GM21619 (cell line): ENCODE measurements around the gene SYNPO2.
"Not testable (repeated sequence)": the region's sequence is repeated elsewhere in the genome, so short reads cannot be mapped to it uniquely, and the experiment has no call there.

Experiments used
- ATAC-seq: cut with Tn5 transposase; IDR thresholded peaks from one replicate; pipeline ENCODE4 v1.9.1; 2021; ENCODE audit not compliant: unreplicated experiment

The SYNPO2 gene

GRCh38 chr4:118877797-118878196 lies 10.9 kb upstream of the SYNPO2 start:
- no peak for ATAC-seq

- not testable (repeated sequence) for ATAC-seq
These were observed 10.1 kb upstream of the SYNPO2 start for GRCh38 chr4:118878507-118878906.

DNA sequence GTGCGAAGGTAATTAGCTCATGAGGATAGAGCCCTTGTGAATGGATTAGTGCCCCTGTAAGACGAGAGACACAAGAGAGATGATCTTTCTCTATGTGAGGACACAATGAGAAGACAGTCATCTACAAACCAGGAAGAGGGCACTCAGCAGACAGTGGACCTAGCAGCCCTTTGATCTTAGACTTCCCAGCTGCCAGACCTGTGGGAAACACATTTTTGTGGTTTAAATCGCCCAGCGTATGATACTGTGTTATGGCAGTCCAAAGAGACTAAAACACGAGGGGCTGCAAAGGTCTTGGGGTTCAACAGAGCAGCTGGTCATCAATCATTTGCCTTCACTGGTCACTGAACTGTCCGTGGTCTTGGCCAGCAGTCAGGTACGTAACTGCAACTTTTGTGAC lies 9.2 kb upstream of the SYNPO2 start:
- no peak for ATAC-seq

GRCh38 chr4:118881512-118882146 lies 7.0 kb upstream of the SYNPO2 start:
- no peak for ATAC-seq

- ATAC-seq = no peak
These were observed 4.8 kb upstream of the SYNPO2 start for GRCh38 chr4:118883861-118884260.

- ATAC-seq = no peak
These were observed 3.9 kb upstream of the SYNPO2 start for GRCh38 chr4:118884716-118885115.

DNA sequence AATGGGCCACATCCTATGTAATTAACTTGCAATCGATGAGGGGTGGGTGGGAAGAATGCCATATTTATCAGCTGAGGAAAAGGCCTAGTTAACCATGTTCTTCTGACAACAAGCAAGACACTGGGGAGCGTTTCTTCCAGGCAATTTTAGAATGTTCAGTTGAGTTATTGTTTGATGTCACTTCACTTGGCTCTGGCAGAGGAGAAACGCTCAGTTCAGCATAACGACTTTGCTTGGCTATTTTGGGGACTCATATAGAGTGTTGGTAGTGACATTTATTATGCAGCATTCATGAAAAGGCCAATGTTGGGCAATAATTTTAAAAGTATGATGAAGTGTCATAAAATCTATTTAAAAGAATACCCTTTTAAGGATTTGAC lies 648 bp downstream of the SYNPO2 start:
- no peak for ATAC-seq

GRCh38 chr4:118894034-118894433 lies 5.4 kb downstream of the SYNPO2 start:
- no peak for ATAC-seq

GRCh38 chr4:118898221-118898620 lies 9.6 kb downstream of the SYNPO2 start:
- ATAC-seq = no peak

DNA sequence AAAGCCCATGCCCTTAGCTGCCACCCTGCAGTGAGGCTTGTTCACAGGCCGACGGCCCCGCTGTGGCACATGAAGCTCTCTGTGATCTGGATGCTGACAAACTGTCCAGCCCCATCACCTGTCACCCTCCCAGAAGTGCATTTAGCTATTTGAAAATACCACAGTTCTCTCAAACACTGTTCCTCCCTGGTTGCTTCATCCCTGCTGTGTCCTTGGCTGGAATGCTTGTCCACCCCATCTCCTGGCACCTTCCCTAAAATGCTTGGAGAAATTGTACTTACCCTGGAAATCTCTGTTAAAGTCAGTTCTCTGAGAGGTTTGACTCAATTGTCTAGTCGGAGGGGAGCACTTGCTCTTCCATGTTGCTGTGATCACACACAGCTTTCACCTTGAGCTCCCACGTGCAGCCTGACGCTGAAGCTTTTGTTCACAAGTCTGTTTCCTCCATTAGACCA lies 10.1 kb downstream of the SYNPO2 start:
- no peak for ATAC-seq

DNA sequence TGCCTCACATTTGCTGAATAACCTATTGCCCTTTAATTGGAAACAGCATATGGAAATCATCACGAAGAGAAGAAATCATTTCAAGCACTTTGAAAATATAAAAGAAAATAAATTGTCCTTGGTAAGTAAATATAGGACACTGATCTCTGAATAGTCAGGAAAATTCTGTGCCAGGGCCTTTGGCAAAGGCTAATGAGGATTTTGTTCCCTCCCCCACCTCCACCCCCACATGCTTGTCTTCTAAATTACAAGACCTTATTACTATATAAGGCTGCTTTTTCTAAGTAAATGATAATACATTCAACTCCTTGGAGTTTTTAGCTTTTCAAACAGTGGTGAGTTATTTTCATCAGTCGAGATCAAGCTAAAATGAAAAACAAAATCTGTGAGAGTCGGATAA lies 15.8 kb downstream of the SYNPO2 start:
- no peak for ATAC-seq

DNA sequence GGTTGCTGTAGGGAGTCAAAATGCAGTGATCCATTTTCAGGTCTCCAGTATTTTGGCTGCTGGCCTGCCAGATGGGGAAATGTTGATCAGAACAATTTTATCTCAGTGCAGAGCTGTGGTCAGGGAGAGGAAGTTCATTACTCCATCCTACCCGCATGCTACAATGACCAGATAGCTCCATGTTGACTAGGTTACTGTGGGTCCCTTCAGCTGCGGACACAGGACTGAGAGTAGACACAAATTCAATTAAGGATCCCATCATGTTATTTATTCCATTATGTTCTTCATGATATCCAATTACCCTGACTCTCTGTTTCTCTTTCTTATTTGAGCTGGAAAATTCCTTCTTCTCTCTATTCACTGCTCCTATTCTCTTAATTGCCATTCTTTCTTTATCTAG lies 16.3 kb downstream of the SYNPO2 start:
- ATAC-seq = no peak

DNA sequence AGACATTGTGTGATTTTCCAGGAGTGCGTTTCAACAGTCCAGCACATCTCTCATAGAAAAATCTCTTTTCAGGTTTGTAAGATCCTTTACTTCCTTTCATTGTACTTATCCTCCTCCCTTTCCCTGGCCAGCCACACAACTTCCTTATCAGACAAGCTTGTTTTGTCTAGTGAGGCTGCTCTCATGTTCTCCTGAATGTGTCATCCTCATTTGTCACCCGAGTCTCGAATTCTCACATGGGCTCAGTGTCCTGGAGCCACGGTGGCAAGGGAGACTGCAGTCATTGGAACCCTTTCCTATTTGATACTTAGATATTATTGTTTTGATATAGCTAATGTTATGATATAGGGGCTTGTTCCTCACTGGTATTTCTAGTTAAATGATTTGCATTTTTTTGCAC lies 16.9 kb downstream of the SYNPO2 start:
- ATAC-seq = no peak

DNA sequence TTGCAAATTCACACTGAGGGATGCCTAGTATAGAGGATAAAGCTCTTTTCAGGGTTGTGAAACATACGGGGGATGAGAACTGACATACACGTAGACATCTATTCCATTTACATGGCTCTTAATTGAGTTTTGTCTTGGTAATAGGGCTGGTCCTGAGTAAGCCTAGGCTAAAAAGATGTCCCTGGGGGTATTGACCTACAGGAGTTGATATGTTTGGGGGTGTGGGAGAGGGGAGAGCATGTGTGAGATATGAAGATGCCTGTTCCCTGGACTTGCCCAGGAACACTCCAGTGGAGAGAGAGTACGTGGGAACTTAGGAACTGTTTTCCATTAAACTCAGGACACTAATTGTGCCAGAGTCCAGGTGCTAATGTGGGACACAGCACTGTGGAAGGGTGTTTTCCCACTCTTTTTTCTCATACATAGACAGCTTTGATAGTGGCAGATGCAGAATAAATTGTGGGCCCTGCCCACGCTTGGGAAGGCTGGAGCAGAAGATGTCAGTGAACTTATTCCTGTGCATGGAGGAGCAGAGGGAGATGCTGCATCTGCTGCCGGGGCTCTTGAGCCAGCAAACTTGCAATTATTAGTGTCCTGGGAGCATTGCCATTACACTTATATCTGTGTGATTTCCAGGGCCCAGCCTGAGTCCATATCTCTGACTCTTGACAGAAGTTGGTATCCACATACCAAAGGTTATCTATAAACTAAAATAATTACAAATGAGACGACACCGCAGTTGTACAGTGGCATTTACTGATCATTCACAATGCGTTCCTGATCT lies 20.7 kb downstream of the SYNPO2 start:
- ATAC-seq = no peak

DNA sequence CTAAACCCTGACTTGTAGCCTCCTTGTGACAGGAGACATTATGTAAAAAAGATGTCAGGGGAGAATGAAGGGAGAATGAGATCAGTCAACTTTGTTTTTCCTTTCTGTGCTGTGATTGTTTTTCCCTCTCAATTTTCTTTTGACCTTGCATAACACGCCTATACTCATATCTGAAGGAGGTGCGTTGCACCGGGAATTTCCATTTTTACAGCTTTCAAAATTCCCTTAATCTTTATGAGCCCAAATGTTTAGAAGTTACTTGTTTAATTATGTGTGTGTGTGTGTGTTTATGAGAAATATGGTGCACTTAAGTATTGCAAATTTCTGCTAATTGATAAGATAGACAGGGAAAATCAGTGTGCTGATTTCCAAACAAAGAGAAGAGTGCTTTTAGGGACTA lies 21.6 kb downstream of the SYNPO2 start:
- no peak for ATAC-seq

GRCh38 chr4:118911238-118911703 lies 22.6 kb downstream of the SYNPO2 start:
- ATAC-seq = no peak

GRCh38 chr4:118915468-118915867 lies 26.8 kb downstream of the SYNPO2 start:
- ATAC-seq = no peak

DNA sequence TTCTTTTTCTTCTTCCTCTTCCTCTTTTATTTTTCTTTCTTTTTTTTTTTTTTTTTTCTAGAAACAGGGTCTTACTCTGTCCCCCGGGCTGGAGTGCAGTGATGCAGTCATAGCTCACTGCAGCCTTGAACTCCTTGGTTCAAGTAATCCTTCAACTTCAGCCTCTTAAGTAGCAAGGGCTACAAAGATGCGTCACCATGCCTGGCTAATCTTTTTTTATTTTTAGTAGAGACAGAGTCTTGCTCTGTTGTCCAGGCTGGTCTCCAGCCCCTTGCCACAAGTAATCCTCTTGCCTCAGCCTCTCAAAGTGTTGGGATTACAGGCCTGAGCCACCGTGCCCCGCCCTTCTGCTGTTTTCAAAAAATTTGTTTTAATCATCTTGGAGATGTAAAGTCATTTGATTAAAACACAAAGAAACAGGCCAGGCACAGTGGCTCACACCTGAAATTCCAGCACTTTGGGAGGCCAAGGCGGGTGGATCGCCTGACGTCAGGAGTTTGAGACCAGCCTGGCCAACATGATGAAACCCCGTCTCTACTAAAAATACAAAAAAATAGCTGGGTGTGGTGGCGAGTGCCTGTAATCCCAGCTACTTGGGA lies 28.1 kb downstream of the SYNPO2 start:
- ATAC-seq = no peak

DNA sequence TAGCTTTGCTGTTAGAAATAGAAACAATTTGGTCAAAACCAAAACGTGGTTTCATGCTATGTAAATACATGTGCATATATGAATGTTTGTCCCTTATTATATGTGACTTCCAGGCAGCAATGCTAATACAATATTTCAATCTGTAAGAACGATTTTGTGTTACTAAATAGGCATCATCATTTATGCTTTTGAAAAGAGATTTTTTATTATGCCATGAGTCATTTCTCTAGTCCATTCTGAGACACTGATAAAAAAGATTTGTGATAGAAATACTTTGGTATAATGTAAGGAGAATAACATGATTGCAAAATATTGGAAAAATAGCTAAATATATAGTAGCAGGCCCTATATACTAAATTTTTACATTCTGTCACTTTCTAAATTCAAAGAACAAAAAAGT lies 28.9 kb downstream of the SYNPO2 start:
- ATAC-seq = no peak

DNA sequence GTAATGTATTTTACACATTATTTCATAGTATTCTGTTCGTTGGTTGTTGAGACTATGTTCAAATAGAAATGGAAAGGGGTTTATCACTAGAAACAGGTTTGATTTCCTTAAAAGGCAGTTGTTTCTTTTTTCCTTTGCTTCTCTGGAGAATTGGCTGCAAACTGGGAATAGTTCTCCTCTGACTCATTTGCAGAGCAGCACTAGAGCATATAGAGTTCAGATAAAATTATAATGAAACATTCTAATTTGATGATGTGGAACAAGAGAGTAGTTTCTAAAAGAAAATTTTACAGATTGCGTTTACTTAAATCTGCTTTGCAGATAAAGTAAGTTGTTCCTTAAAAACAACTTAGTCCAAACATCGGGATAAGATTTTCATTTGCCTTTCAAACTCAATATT lies 29.7 kb downstream of the SYNPO2 start:
- no peak for ATAC-seq

DNA sequence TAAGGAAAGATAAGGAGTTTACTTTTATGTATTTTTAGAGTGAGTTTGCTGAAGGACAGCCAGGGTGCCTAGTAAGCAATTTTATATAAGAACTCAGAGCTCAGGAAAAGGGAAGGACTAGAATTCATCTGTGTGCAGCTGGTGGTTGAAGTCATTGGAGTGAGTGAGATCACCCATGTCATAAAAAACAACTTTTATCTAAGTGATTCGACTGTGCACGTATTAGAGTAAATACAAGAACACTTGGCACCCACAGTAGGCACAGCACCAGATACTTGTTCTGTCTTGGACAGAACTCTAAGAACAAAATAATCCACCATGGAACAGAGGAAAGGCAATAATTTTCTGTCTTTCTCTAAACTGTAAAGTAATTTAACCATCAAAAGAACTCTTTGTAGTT lies 31.6 kb downstream of the SYNPO2 start:
- ATAC-seq = no peak

- no peak for ATAC-seq
These were observed 33.1 kb downstream of the SYNPO2 start for GRCh38 chr4:118921786-118922185.
